ENCODE data around the gene EXOSC5.
"Not testable (repeated sequence)": the region's sequence is repeated elsewhere in the genome, so short reads cannot be mapped to it uniquely, and the experiment has no call there.

Gene EXOSC5

GRCh38 chr19:41397086-41398049 lies at the start of gene EXOSC5, which contains the start of gene BCKDHA:
EXOSC5 (minus strand) TSS chr19:41397359; CDS start chr19:41397328, 31 bp downstream.
BCKDHA (plus strand) TSS chr19:41397818; CDS start chr19:41397828, 10 bp downstream.
- peak; percentile 99 for DNase-seq

- no peak for DNase-seq
Measured at GRCh38 chr19:41445575-41445974, 48.4 kb upstream of the EXOSC5 start.

GRCh38 chr19:41443813-41444455 lies 46.8 kb upstream of the EXOSC5 start:
- DNase-seq = no peak

GRCh38 chr19:41442473-41443355 lies 45.6 kb upstream of the EXOSC5 start, which contains the start of gene ERICH4:
ERICH4 (plus strand) TSS chr19:41443156; CDS start chr19:41443170, 14 bp downstream.
- DNase-seq = no peak

GRCh38 chr19:41441321-41441945 lies 44.3 kb upstream of the EXOSC5 start:
- no peak for DNase-seq

GRCh38 chr19:41439441-41440222 lies 42.5 kb upstream of the EXOSC5 start, which contains the start of gene DMAC2:
DMAC2 (minus strand) TSS chr19:41439912; CDS start chr19:41439899, 13 bp downstream.
- peak; percentile 99 for DNase-seq

GRCh38 chr19:41437944-41438574 lies 40.9 kb upstream of the EXOSC5 start:
- DNase-seq = no peak

- DNase-seq = no peak
Measured at GRCh38 chr19:41436674-41436951, 39.5 kb upstream of the EXOSC5 start.

- DNase-seq = no peak
Measured at GRCh38 chr19:41435936-41436673, 38.9 kb upstream of the EXOSC5 start.

GRCh38 chr19:41435376-41435775 lies 38.2 kb upstream of the EXOSC5 start:
- not testable (repeated sequence) for DNase-seq

- no peak for DNase-seq
Measured at GRCh38 chr19:41434450-41434849, 37.3 kb upstream of the EXOSC5 start.

- DNase-seq = no peak
Measured at GRCh38 chr19:41433171-41433570, 36.0 kb upstream of the EXOSC5 start.

GRCh38 chr19:41431426-41432386 lies 34.5 kb upstream of the EXOSC5 start:
- no peak for DNase-seq

GRCh38 chr19:41430922-41431321 lies 33.8 kb upstream of the EXOSC5 start:
- no peak for DNase-seq

- no peak for DNase-seq
Measured at GRCh38 chr19:41428481-41428859, 31.3 kb upstream of the EXOSC5 start.

GRCh38 chr19:41427647-41428480 lies 30.7 kb upstream of the EXOSC5 start:
- peak; percentile 53 for DNase-seq

GRCh38 chr19:41426952-41427646 lies 29.9 kb upstream of the EXOSC5 start, which contains the start of gene B3GNT8:
B3GNT8 (minus strand) TSS chr19:41427374; CDS start chr19:41426778, 596 bp downstream.
- peak; percentile 64 for DNase-seq

All from DMS153 (cell line).